H1 (cell line): ENCODE data around the gene WIPI1. TPM values are rescaled to one million over a fixed set of nuclear protein-coding genes. Genes with fewer than 3 reads are reported as not detected.

Experiments
- CTCF ChIA-PET: fragments of 300-600 bp; sonication (Branson Sonifier 250); formaldehyde crosslinking; loops from one replicate; lab custom pipeline; 2021; ENCODE audit not compliant: partially characterized antibody; lab: Charles Lee
- POLR2A ChIA-PET: fragments of 300-600 bp; sonication (Branson Sonifier 250); formaldehyde crosslinking; loops from one replicate; lab custom pipeline; 2021; ENCODE audit warnings: inconsistent platforms; ENCODE audit not compliant: partially characterized antibody; lab: Charles Lee
- DNase-seq, 2 experiments: peaks; one replicate each; pipeline versions ENCODE4 v3.0.0 to v3.0.0-alpha.2; 2010 to 2022; ENCODE audit warnings: low spot score in 2 of 2, low read depth in 1 of 2, mixed read lengths in 1 of 2
- FAIRE-seq: peaks from 2 replicates; lab custom pipeline; 2011; peaks lifted over from hg19 to GRCh38; lab: Jason Lieb, UNC
- H2AFZ ChIP-seq: 2 replicates; pipeline ENCODE4 v1.8.1; 2012; ENCODE audit warnings: low read length, inconsistent platforms
- H2AK5ac ChIP-seq: 2 replicates; pipeline ENCODE4 v1.6.1; 2013; ENCODE audit warnings: low read depth, low read length
- H2BK120ac ChIP-seq: replicated peaks from 2 replicates; pipeline ENCODE3; 2013; ENCODE audit warnings: low read depth, low read length, inconsistent platforms
- H2BK12ac ChIP-seq: 2 replicates; pipeline ENCODE4 v1.6.1; 2013; ENCODE audit warnings: low read depth, low read length
- H2BK15ac ChIP-seq: 2 replicates; pipeline ENCODE4 v1.6.1; 2013; ENCODE audit warnings: low read length
- H2BK20ac ChIP-seq: 2 replicates; pipeline ENCODE4 v1.6.1; 2013; ENCODE audit warnings: low read length
- H2BK5ac ChIP-seq: 2 replicates; pipeline ENCODE4 v1.6.1; 2013; ENCODE audit warnings: low read depth, low read length
- H3K14ac ChIP-seq: 2 replicates; pipeline ENCODE4 v1.6.1; 2013; ENCODE audit warnings: inconsistent platforms; ENCODE audit not compliant: insufficient read length
- H3K18ac ChIP-seq: 2 replicates; pipeline ENCODE4 v1.6.1; 2013; ENCODE audit warnings: low read length; ENCODE audit errors: extremely low read depth
- H3K23ac ChIP-seq: 2 replicates; pipeline ENCODE4 v1.6.1; 2013; ENCODE audit warnings: inconsistent platforms; ENCODE audit not compliant: insufficient read length
- H3K23me2 ChIP-seq: 2 replicates; pipeline ENCODE4 v1.6.1; 2013; ENCODE audit warnings: low read depth, low read length
- H3K27ac ChIP-seq: 2 replicates; pipeline ENCODE4 v1.6.1; 2011; ENCODE audit warnings: low read depth, low read length, inconsistent platforms
- H3K27me3 ChIP-seq, 4 experiments: replicated peaks in 1 of 4; 1 replicate in 1 of 4; 2 replicates in 3 of 4; pipeline versions ENCODE4 v1.6.1 to v1.8.1; 2011 to 2013; ENCODE audit warnings: low read length in 3 of 4, mild to moderate bottlenecking in 3 of 4, inconsistent platforms in 2 of 4, mixed read lengths in 2 of 4, moderate library complexity in 1 of 4; ENCODE audit not compliant: control insufficient read depth in 3 of 4, insufficient read depth in 3 of 4; ENCODE audit errors: extremely low read depth in 1 of 4
- H3K36me3 ChIP-seq, 4 experiments: 2 replicates each; pipeline versions ENCODE4 v1.6.1 to v1.8.1; 2011 to 2013; ENCODE audit warnings: mild to moderate bottlenecking in 4 of 4, low read length in 3 of 4, moderate library complexity in 2 of 4, control low read depth in 1 of 4, inconsistent platforms in 1 of 4; ENCODE audit not compliant: insufficient read depth in 4 of 4, control insufficient read depth in 2 of 4
- H3K4ac ChIP-seq: replicated peaks from 2 replicates; pipeline ENCODE3; 2013; ENCODE audit warnings: low read length, low read depth, mixed read lengths, inconsistent platforms; ENCODE audit not compliant: insufficient read length
- H3K4me1 ChIP-seq, 4 experiments: replicated peaks in 1 of 4; 1 replicate in 1 of 4; 2 replicates in 3 of 4; pipeline versions ENCODE4 v1.6.1 to v1.8.1; 2011 to 2013; ENCODE audit warnings: low read length in 3 of 4, inconsistent platforms in 2 of 4, mixed read lengths in 1 of 4; ENCODE audit not compliant: insufficient read depth in 4 of 4, control insufficient read depth in 3 of 4
- H3K4me2 ChIP-seq, 2 experiments: 2 replicates each; pipeline versions ENCODE4 v1.6.1 to v1.8.1; 2011 to 2013; ENCODE audit warnings: low read depth in 2 of 2, low read length in 2 of 2, control low read depth in 1 of 2, inconsistent platforms in 1 of 2, mild to moderate bottlenecking in 1 of 2; ENCODE audit not compliant: insufficient read depth in 1 of 2
- H3K4me3 ChIP-seq, 4 experiments: fragments of 200-600, 300-600 bp in 1 of 4; sonication (generic), shearing (Covaris generic), sonication (Bioruptor Twin) in 1 of 4; 2 replicates each; pipeline versions ENCODE4 v1.5.1 to v1.8.1; 2011 to 2016; ENCODE audit warnings: low read length in 4 of 4, low read depth in 3 of 4, control low read depth in 2 of 4, inconsistent platforms in 2 of 4, mild to moderate bottlenecking in 2 of 4, mixed read lengths in 1 of 4, moderate library complexity in 1 of 4; ENCODE audit not compliant: insufficient read depth in 2 of 4; ENCODE audit errors: extremely low read depth in 1 of 4
- H3K56ac ChIP-seq: replicated peaks from 2 replicates; pipeline ENCODE3; 2013; ENCODE audit warnings: low read depth, mild to moderate bottlenecking, mixed read lengths, low read length, inconsistent platforms; ENCODE audit not compliant: insufficient read length
- H3K79me1 ChIP-seq: 2 replicates; pipeline ENCODE4 v1.6.1; 2013; ENCODE audit warnings: low read depth, low read length, control low read depth
- H3K79me2 ChIP-seq, 2 experiments: 2 replicates each; pipeline versions ENCODE4 v1.6.1 to v1.8.1; 2012 to 2013; ENCODE audit warnings: low read length in 2 of 2, mild to moderate bottlenecking in 2 of 2, inconsistent platforms in 1 of 2; ENCODE audit not compliant: insufficient read depth in 2 of 2, control insufficient read depth in 1 of 2
- H3K9ac ChIP-seq, 4 experiments: replicated peaks in 1 of 4; 1 replicate in 1 of 4; 2 replicates in 3 of 4; pipeline versions ENCODE4 v1.6.1 to v1.8.1; 2011 to 2013; ENCODE audit warnings: low read depth in 3 of 4, low read length in 3 of 4, control low read depth in 2 of 4, mild to moderate bottlenecking in 2 of 4, moderate library complexity in 2 of 4, inconsistent platforms in 1 of 4; ENCODE audit errors: extremely low read depth in 1 of 4
- H3K9me3 ChIP-seq, 2 experiments: 2 replicates each; pipeline versions ENCODE4 v1.6.1 to v1.8.1; 2012 to 2013; ENCODE audit warnings: mild to moderate bottlenecking in 2 of 2, moderate library complexity in 2 of 2, control low read depth in 1 of 2, inconsistent platforms in 1 of 2, low read depth in 1 of 2, low read length in 1 of 2, mixed read lengths in 1 of 2; ENCODE audit not compliant: insufficient read depth in 2 of 2
- H4K20me1 ChIP-seq, 2 experiments: replicated peaks in 1 of 2; 2 replicates each; pipeline versions ENCODE3 to v1.8.1; 2011 to 2013; ENCODE audit warnings: inconsistent platforms in 2 of 2, low read length in 2 of 2, mild to moderate bottlenecking in 1 of 2; ENCODE audit not compliant: insufficient read depth in 2 of 2, control insufficient read depth in 1 of 2
- H4K5ac ChIP-seq: 2 replicates; pipeline ENCODE4 v1.6.1; 2013; ENCODE audit warnings: low read length, low read depth, mixed read lengths, inconsistent platforms; ENCODE audit not compliant: insufficient read length
- H4K8ac ChIP-seq: 2 replicates; pipeline ENCODE4 v1.8.0; 2013; ENCODE audit warnings: mild to moderate bottlenecking, moderate library complexity, low read length, inconsistent platforms; ENCODE audit not compliant: insufficient read depth; ENCODE audit errors: extremely low read depth
- H4K91ac ChIP-seq: replicated peaks from 2 replicates; pipeline ENCODE3; 2013; ENCODE audit warnings: low read length, mixed read lengths, inconsistent platforms; ENCODE audit not compliant: insufficient read length
- ASH2L ChIP-seq: fragments of 200-600, 300-600 bp; sonication (generic); IDR thresholded peaks from one replicate; pipeline ENCODE4 v1.7.1; 2017; ENCODE audit warnings: low read length
- CEBPB ChIP-seq: IDR thresholded peaks from 2 replicates; pipeline ENCODE4 v1.6.1; 2012; ENCODE audit warnings: low read depth, low read length
- CREB1 ChIP-seq: IDR thresholded peaks from 2 replicates; pipeline ENCODE4 v1.6.1; 2012; ENCODE audit warnings: inconsistent platforms
- EGR1 ChIP-seq: IDR thresholded peaks from 2 replicates; pipeline ENCODE4 v1.6.1; 2011; ENCODE audit warnings: low read depth, low read length, borderline replicate concordance
- GABPA ChIP-seq: IDR thresholded peaks from 2 replicates; pipeline ENCODE4 v1.6.1; 2011; ENCODE audit warnings: mild to moderate bottlenecking, low read length, moderate library complexity, borderline replicate concordance; ENCODE audit not compliant: insufficient read depth
- KDM1A ChIP-seq: fragments of 200-600, 300-600 bp; sonication (generic); IDR thresholded peaks from 2 replicates; pipeline ENCODE4 v1.7.1; 2016; ENCODE audit warnings: mild to moderate bottlenecking, low read length, borderline replicate concordance
- KDM4A ChIP-seq: IDR thresholded peaks from one replicate; pipeline ENCODE4 v1.7.1; 2012; ENCODE audit warnings: low read depth, mild to moderate bottlenecking, moderate library complexity, low read length, inconsistent platforms; ENCODE audit not compliant: severe bottlenecking
- MAFK ChIP-seq: IDR thresholded peaks from 2 replicates; pipeline ENCODE4 v1.6.1; 2012; ENCODE audit warnings: low read depth, mild to moderate bottlenecking, improper control_type of control experiment, low read length
- RAD21 ChIP-seq, 2 experiments: IDR thresholded peaks in 1 of 2; conservative IDR thresholded peaks in 1 of 2; 2 replicates each; pipeline ENCODE4 v1.6.1; 2011; ENCODE audit warnings: low read depth in 2 of 2, low read length in 2 of 2, improper control_type of control experiment in 1 of 2, inconsistent platforms in 1 of 2, mild to moderate bottlenecking in 1 of 2, moderate library complexity in 1 of 2
- RXRA ChIP-seq: IDR thresholded peaks from 2 replicates; pipeline ENCODE4 v1.6.1; 2011; ENCODE audit warnings: low read depth, mild to moderate bottlenecking, low read length, moderate library complexity; ENCODE audit not compliant: insufficient read depth
- SAP30 ChIP-seq: fragments of 300-600 bp; sonication (generic); IDR thresholded peaks from 2 replicates; pipeline ENCODE4 v1.7.1; 2012; ENCODE audit warnings: low read length, moderate library complexity, mild to moderate bottlenecking, inconsistent platforms; ENCODE audit not compliant: insufficient read depth, insufficient replicate concordance
- TAF1 ChIP-seq: IDR thresholded peaks from 2 replicates; pipeline ENCODE4 v1.6.1; 2011; ENCODE audit warnings: mild to moderate bottlenecking, low read depth, low read length
- TCF12 ChIP-seq: IDR thresholded peaks from 2 replicates; pipeline ENCODE4 v1.6.1; 2011; ENCODE audit warnings: low read depth, mild to moderate bottlenecking, low read length
- ZNF274 ChIP-seq: IDR thresholded peaks from 2 replicates; pipeline ENCODE4 v1.7.0; 2012; ENCODE audit warnings: low read length, borderline replicate concordance; ENCODE audit errors: extremely low read depth
- WGBS, 2 experiments: shearing (Covaris generic) in 1 of 2; methylation state at CpG; one replicate each; pipeline versions ENCODE4 v1.1.6 to v1.1.7; 2013 to 2015; ENCODE audit warnings: low lambda C conversion rate in 2 of 2, mixed read lengths in 2 of 2, inconsistent platforms in 1 of 2, low coverage in 1 of 2, missing lambda C conversion rate in 1 of 2; ENCODE audit not compliant: insufficient replicate concordance in 2 of 2, insufficient coverage in 1 of 2, insufficient read length in 1 of 2; ENCODE audit errors: extremely low coverage in 1 of 2, missing lambda C conversion rate in 1 of 2; 5-methylcytosine and 5-hydroxymethylcytosine counted together
- polyA plus RNA-seq, 7 experiments: library from polyadenylated mRNA; depleted of rRNA in 3 of 7; stranded (reverse) in 5 of 7; unstranded in 2 of 7; fragments of >200 nt in 5 of 7; fragments of 200-250 nt in 2 of 7; gene quantifications; 1 replicate in 5 of 7; 2 replicates in 1 of 7; 4 replicates in 1 of 7; pipeline versions ENCODE4 v1.2.1 to v1.2.3, GENCODE V29; 2011 to 2013; ENCODE audit warnings: missing spikeins in 2 of 7, mixed read lengths in 2 of 7
- total RNA-seq: library from RNA; stranded (reverse); fragmentation: NEBNext Ultra II Directional; extraction: Animal tissue kit (Norgen Biotek cat#: 25700); gene quantifications from 2 replicates; pipeline ENCODE4 v1.2.1, GENCODE V29; 2021

The WIPI1 gene
- total and polyA plus RNA-seq, 2 of the 8 experiments (the other 6 are each of a cell fraction or from before 2014, with no cell fraction given) = 16.6 to 17.4 TPM

DNA sequence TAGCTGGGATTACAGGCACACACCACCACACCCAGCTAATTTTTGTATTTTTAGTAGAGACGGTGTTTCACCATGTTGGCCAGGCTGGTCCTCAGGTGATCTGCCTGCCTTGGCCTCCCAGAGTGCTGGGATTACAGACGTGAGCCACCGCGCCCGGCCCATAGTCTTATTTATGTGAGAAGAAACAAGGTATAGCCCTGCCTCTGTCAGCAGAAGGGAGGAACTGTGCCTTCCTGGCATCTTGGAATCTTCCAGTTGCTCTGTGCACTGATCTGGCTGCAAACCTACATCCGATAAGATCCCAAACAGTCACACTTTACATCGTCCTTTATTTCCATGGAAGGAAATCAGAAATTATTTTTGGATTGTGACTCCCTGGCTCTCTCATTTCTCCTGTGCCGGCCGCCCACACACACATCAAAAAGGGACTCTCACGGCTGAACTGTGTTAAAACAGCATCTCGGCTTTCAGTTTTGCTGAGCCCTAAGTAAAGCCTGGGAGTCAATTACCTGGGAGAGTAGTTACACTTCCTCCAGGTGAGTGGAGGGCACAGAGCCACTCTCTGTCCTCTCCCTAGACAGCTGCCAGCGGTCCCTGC is 23.3 kb downstream of the WIPI1 start:
- Histone ChIP-seq H3K79me2 (no peaks in the 10 kb centered on the region), H3K4me3 (no peak overlapping the region), H4K8ac (no peak overlapping the region), H3K23me2 (no peaks in the 10 kb centered on the region), H2AFZ (no peak overlapping the region), H3K4me2 (no peak overlapping the region), H3K9ac (no peak overlapping the region), H3K4ac (no peak overlapping the region), H3K23ac (no peak overlapping the region), H4K5ac (no peak overlapping the region), H3K4me1 (peaks cover 0 to 4% (median 0%) of the 10 kb centered on the region in 4 experiments; a peak in 2 of 7 replicates), H3K79me1 (no peaks in the 10 kb centered on the region), H4K91ac (no peak overlapping the region), H2BK120ac (no peak overlapping the region), H2BK12ac (no peak overlapping the region), H3K18ac (no peak overlapping the region), H2BK20ac (no peak overlapping the region), H3K56ac (no peak overlapping the region), H4K20me1 (no peaks in the 10 kb centered on the region), H3K27me3 (no peaks in the 10 kb centered on the region), H2BK15ac (no peak overlapping the region), H3K14ac (no peak overlapping the region), H2BK5ac (no peak overlapping the region), H2AK5ac (no peak overlapping the region), H3K9me3 (no peaks in the 10 kb centered on the region), H3K36me3 (peaks cover 0 to 1% (median 0%) of the 10 kb centered on the region in 4 experiments; a peak in 2 of 8 replicates), H3K27ac (no peak overlapping the region)
- POLR2A ChIA-PET = interaction anchor here (1.8 kb wide), 1 partner anchor 142 kb away, joined by 3 read pairs; no protein-coding TSS in a partner anchor
- CTCF ChIA-PET = interaction anchor here (0.7 to 9.3 kb wide), 14 partner anchors 10 to 253 kb away, joined by 3 to 98 read pairs (median 4); partner anchors contain the start of gene WIPI1
- 95% methylated on average over 12 of the region's 12 CpGs; no CpG with 5 or more reads in 1 of the 2 experiments for WGBS, 2 experiments
- no peak for DNase-seq
- no peak for FAIRE-seq
- TF ChIP-seq CREB1 (no peak), ZNF274 (no peak), EGR1 (no peak), GABPA (no peak), TAF1 (no peak), CEBPB (no peak), TCF12 (no peak), KDM4A (no peak), KDM1A (no peak), ASH2L (no peak), SAP30 (no peak), RAD21 (IDR thresholded peaks at IDR 0.05 in 1 of 2, conservative IDR thresholded peaks at IDR 0.05 in 1 of 2; ENCODE audit: low read depth in 2 of 2, low read length in 2 of 2) (no peak), RXRA (no peak), MAFK (no peak)
